IgD-negative memory B cell (primary cell): ENCODE results near the gene PHTF2. TPM values are rescaled to one million over a fixed set of nuclear protein-coding genes. Genes with fewer than 3 reads are reported as not detected.

ENCODE experiments used
- H3K27ac Mint-ChIP-seq, 3 donors: one replicate each; pipeline ENCODE4 v1.8.0; 2020 to 2022; ENCODE audit warnings: mild to moderate bottlenecking in 3 of 3, mixed read lengths in 3 of 3, moderate library complexity in 1 of 3
- H3K27me3 Mint-ChIP-seq: one replicate; pipeline ENCODE4 v1.8.0; 2021; ENCODE audit warnings: mixed read lengths
- H3K36me3 Mint-ChIP-seq: one replicate; pipeline ENCODE4 v1.8.0; 2020; ENCODE audit warnings: mild to moderate bottlenecking, mixed read lengths
- H3K4me1 Mint-ChIP-seq, 3 donors: one replicate each; pipeline ENCODE4 v1.8.0; 2020 to 2022; ENCODE audit warnings: mixed read lengths in 3 of 3, mild to moderate bottlenecking in 1 of 3
- H3K4me3 Mint-ChIP-seq, 4 donors: one replicate each; pipeline ENCODE4 v1.8.0; 2020 to 2022; ENCODE audit warnings: mild to moderate bottlenecking in 4 of 4, mixed read lengths in 4 of 4, moderate library complexity in 3 of 4
- H3K9me3 Mint-ChIP-seq, 3 donors: one replicate each; pipeline ENCODE4 v1.8.0; 2020 to 2021; ENCODE audit warnings: mixed read lengths in 3 of 3, mild to moderate bottlenecking in 1 of 3
- polyA plus RNA-seq: library from polyadenylated mRNA; unstranded; fragments of 300-500 nt; fragmentation: Illumina TruSeq; gene quantifications from one replicate; pipeline ENCODE4 v1.2.3, GENCODE V29; 2021

Gene PHTF2
- polyA plus RNA-seq, 1 donor from 2014 or later = 23.3 TPM

- H3K4me3 Mint-ChIP-seq = no peak overlapping the region
- H3K4me1 Mint-ChIP-seq = peaks cover 15 to 28% (median 17%) of the 10 kb centered on the region in 3 donors
- H3K9me3 Mint-ChIP-seq = no peaks in the 10 kb centered on the region
- peaks cover 1% of the 10 kb centered on the region for H3K36me3 Mint-ChIP-seq
- H3K27ac Mint-ChIP-seq = no peak overlapping the region
- H3K27me3 Mint-ChIP-seq = no peaks in the 10 kb centered on the region
Measured at GRCh38 chr7:77893813-77894212, 95.2 kb downstream of the PHTF2 start.

DNA sequence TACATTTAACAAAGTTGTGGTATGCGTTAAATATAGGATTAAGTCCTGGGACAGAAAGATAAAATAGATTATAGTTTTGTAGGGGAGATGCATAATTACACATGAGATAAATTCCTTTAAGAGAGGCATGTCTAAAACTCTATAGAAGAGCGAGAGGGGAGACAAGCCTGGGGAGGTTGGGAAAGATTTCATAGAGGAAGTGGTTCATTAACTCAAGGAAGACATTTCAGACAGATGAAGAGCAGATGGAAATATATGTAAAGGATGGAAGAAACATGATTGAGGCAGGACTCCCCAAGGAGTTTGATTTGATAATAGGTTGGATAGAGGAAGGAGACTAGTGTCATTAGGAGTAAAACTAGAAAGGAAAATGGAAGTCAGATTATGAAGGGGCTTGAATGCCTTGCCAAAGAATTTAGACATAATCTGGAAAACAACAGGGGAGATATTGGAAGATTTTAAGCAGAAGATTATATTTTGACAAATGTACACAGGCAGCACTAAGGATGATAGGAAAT is 96.1 kb downstream of the PHTF2 start:
- Mint-ChIP-seq H3K4me3 (no peak overlapping the region), H3K4me1 (peaks cover 14 to 29% (median 16%) of the 10 kb centered on the region in 3 donors), H3K36me3 (peaks cover 3% of the 10 kb centered on the region), H3K9me3 (no peaks in the 10 kb centered on the region), H3K27me3 (no peaks in the 10 kb centered on the region), H3K27ac (no peak overlapping the region)

- no peaks in the 10 kb centered on the region for H3K9me3 Mint-ChIP-seq
- no peak overlapping the region for H3K4me3 Mint-ChIP-seq
- H3K36me3 Mint-ChIP-seq = peaks cover 3% of the 10 kb centered on the region
- peaks cover 12 to 31% (median 15%) of the 10 kb centered on the region in 3 donors for H3K4me1 Mint-ChIP-seq
- no peak overlapping the region for H3K27ac Mint-ChIP-seq
- H3K27me3 Mint-ChIP-seq = no peaks in the 10 kb centered on the region
Measured at GRCh38 chr7:77895905-77896304, 97.3 kb downstream of the PHTF2 start.

DNA sequence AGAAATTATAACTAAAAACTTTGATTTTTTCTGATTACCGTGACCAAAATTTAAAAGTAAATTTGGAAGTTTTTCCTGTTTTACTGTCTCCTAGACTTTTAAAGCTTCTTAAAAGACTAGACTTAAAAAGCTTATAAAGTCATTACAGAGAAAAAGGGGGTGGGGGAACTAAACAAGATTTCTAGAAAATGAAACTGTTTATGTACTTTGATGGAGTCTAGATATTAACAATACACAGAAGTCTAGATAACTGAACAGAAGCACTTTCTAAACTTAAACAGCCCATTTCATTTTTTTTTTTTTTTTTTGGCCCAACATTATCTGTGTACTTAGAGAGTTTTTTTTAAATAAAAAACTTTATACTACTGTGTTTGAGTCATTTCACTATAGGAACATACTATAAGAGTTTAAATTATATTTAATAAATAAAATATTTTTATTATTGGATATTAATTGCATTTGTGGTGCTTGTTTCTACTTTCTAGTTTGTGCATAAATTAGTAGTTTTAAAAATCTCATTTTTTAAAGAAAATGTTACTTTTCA is 98.5 kb downstream of the PHTF2 start:
- Mint-ChIP-seq H3K27ac (no peak overlapping the region), H3K4me3 (no peak overlapping the region), H3K9me3 (no peaks in the 10 kb centered on the region), H3K4me1 (peaks cover 7 to 22% (median 9%) of the 10 kb centered on the region in 3 donors), H3K27me3 (no peaks in the 10 kb centered on the region), H3K36me3 (peaks cover 2% of the 10 kb centered on the region)

DNA sequence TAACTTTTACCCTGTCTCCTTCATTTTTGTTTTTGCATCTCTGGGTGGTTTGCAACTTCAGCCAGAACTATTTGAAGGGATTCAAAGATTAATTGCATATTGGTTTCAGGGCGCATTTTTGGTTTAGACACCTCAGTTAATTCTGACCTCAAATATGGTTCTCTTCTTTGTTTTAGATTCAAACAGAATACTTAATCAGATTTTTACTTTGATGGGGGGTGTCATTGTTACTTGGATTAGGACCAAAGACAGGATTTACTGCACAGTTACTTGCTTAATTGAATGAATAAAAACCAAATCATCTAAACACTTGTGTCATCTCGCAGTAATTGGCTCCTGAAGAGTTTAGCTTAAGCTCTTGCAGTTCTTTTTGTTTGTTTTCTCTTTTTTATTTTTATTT is 100.9 kb downstream of the PHTF2 start:
- no peaks in the 10 kb centered on the region for H3K27me3 Mint-ChIP-seq
- no peak overlapping the region for H3K4me3 Mint-ChIP-seq
- peaks cover 2% of the 10 kb centered on the region for H3K36me3 Mint-ChIP-seq
- no peaks in the 10 kb centered on the region for H3K9me3 Mint-ChIP-seq
- H3K27ac Mint-ChIP-seq = peak overlapping the region in 1 of 3 donors; percentile 39
- peaks cover 8 to 25% (median 14%) of the 10 kb centered on the region in 3 donors for H3K4me1 Mint-ChIP-seq

DNA sequence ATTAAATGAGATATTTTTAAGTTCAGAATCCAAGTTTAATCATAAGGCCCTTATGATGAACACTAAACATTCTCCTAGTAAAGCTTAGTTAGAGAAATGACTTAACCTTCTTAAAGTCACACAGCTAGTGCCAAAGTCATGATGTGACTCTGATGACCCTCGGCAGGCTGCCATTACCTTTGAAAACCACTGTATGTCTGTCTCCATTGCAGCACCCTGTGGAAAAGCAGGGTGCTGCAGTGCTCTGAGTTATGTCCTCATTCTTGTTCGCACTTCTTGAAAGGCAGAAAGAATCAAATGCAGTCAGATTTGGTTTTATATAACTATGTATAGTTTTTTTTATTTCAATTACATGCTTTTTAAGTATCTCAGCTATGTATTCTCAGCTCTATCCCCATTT is 105.0 kb downstream of the PHTF2 start:
- Mint-ChIP-seq H3K4me3 (no peak overlapping the region), H3K27me3 (no peaks in the 10 kb centered on the region), H3K4me1 (peaks cover 32 to 55% (median 32%) of the 10 kb centered on the region in 3 donors), H3K27ac (peak overlapping the region; percentile 7 to 89 (median 87)), H3K9me3 (no peaks in the 10 kb centered on the region), H3K36me3 (peaks cover 2% of the 10 kb centered on the region)

DNA sequence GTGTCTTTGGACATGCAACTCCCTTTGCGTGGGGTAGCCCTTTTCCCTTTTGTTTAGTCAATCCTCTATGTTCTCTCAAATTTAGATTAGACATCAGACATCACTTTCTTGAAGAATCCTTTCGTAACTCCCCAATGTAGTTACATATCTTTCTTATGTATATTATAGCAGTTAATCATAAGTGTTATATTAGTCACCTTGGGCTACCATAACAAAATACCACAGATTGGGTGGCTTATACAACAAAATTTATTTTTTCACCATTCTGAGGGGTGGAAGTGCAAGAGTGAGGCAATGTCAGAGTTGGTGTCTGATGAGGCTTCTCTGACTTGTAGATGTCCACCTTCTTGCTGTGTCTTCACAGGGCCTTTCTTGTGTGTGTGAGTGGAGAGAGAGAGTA is 105.7 kb downstream of the PHTF2 start:
- Mint-ChIP-seq H3K36me3 (peaks cover 2% of the 10 kb centered on the region), H3K27ac (peak overlapping the region; percentile 66 to 89 (median 87)), H3K4me3 (no peak overlapping the region), H3K4me1 (peaks cover 32 to 53% (median 32%) of the 10 kb centered on the region in 3 donors), H3K9me3 (no peaks in the 10 kb centered on the region), H3K27me3 (no peaks in the 10 kb centered on the region)

DNA sequence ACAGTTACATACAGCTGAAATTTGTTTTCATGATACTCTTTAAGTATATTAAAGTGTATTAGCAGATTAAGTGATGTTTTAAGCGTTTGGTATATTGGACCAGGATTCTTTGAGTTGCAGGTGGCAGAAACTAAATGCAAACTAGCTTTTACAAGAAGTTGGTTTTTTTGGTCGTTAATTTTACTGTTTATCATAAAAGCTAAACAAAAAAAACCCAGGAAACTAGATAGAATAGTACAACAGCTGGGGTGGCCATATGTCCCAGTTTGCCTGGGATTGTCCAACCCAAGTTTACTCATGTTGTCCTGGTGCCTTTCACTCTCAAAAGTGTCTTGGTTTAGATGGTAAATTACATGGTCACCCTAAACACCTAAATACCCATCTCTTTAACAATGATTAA is 108.7 kb downstream of the PHTF2 start:
- peaks cover 31 to 55% (median 33%) of the 10 kb centered on the region in 3 donors for H3K4me1 Mint-ChIP-seq
- H3K27ac Mint-ChIP-seq = peak overlapping the region; percentile 54 to 89 (median 73)
- no peaks in the 10 kb centered on the region for H3K9me3 Mint-ChIP-seq
- peak overlapping the region in 3 of 4 donors; percentile 63 to 78 (median 74) for H3K4me3 Mint-ChIP-seq
- H3K36me3 Mint-ChIP-seq = no peaks in the 10 kb centered on the region
- no peaks in the 10 kb centered on the region for H3K27me3 Mint-ChIP-seq

- Mint-ChIP-seq H3K4me1 (peaks cover 25 to 49% (median 28%) of the 10 kb centered on the region in 3 donors), H3K4me3 (no peak overlapping the region), H3K27ac (peak overlapping the region in 2 of 3 donors; percentile 19 to 56)
Measured at GRCh38 chr7:77908664-77909063, 110.1 kb downstream of the PHTF2 start.

DNA sequence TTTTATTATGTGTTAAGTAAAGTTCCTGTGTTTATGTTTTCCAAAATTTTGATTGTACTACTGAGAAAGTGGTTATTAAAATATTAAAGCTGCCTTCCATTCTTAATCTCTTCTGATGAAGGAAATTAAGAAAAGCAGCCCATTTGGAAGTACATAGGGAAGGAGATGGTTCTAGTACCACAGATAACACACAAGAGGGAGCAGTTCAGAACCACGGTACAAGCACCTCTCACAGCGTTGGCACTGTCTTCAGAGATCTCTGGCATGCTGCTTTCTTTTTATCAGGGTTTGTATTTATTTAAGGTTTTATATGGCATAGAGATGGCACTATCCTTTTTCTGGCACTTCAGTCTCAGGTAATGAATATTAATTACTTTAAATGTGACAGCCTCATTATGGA is 111.6 kb downstream of the PHTF2 start:
- no peak overlapping the region for H3K27ac Mint-ChIP-seq

More at GRCh38 chr7:77908664-77909063, 110.1 kb downstream of the PHTF2 start:
- Mint-ChIP-seq H3K9me3 (no peaks in the 10 kb centered on the region), H3K27me3 (no peaks in the 10 kb centered on the region), H3K36me3 (no peaks in the 10 kb centered on the region)

GRCh38 chr7:77912293-77912692 is 113.7 kb downstream of the PHTF2 start:
- no peaks in the 10 kb centered on the region for H3K27me3 Mint-ChIP-seq
- H3K9me3 Mint-ChIP-seq = no peaks in the 10 kb centered on the region
- H3K4me3 Mint-ChIP-seq = no peak overlapping the region
- H3K27ac Mint-ChIP-seq = peak overlapping the region in 1 of 3 donors; percentile 53
- H3K4me1 Mint-ChIP-seq = peaks cover 9 to 27% (median 9%) of the 10 kb centered on the region in 3 donors
- peaks cover 1% of the 10 kb centered on the region for H3K36me3 Mint-ChIP-seq

More for the DNA sequence above, 111.6 kb downstream of the PHTF2 start:
- Mint-ChIP-seq H3K4me1 (peaks cover 24 to 42% (median 24%) of the 10 kb centered on the region in 3 donors), H3K9me3 (no peaks in the 10 kb centered on the region), H3K27me3 (no peaks in the 10 kb centered on the region), H3K36me3 (no peaks in the 10 kb centered on the region), H3K4me3 (no peak overlapping the region)

GRCh38 chr7:77913977-77914607 is 115.5 kb downstream of the PHTF2 start:
- Mint-ChIP-seq H3K9me3 (no peaks in the 10 kb centered on the region), H3K36me3 (peaks cover 1% of the 10 kb centered on the region), H3K27ac (no peak overlapping the region), H3K4me3 (no peak overlapping the region), H3K27me3 (no peaks in the 10 kb centered on the region), H3K4me1 (peaks cover 5 to 23% (median 19%) of the 10 kb centered on the region in 3 donors)

GRCh38 chr7:77917500-77918262 is 119.1 kb downstream of the PHTF2 start:
- H3K4me1 Mint-ChIP-seq = peaks cover 5 to 17% (median 11%) of the 10 kb centered on the region in 3 donors
- peak overlapping the region in 1 of 3 donors; percentile 3 for H3K27ac Mint-ChIP-seq
- H3K27me3 Mint-ChIP-seq = no peaks in the 10 kb centered on the region
- peaks cover 4% of the 10 kb centered on the region for H3K36me3 Mint-ChIP-seq
- H3K4me3 Mint-ChIP-seq = no peak overlapping the region
- H3K9me3 Mint-ChIP-seq = no peaks in the 10 kb centered on the region

DNA sequence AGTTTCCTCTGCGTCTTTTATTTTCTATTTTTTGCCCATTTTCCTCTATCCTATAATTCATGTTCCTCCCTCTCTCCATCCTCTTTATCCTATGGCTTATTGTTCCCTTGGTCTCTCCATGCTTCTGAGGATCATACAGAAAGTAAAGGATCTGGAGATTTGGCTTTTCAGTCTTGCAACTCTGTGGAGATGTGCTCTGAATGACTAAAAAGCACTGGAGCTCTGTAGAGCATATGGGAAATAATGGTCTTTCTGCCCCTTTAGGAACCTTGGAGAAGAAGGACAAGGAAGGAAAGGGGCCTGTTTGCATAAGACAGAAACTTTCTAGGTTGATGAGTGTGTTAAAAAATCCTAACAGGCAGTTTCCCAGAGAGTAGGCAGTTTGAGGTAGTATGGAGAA is 120.1 kb downstream of the PHTF2 start:
- Mint-ChIP-seq H3K9me3 (no peaks in the 10 kb centered on the region), H3K27ac (peak overlapping the region in 1 of 3 donors; percentile 79), H3K4me1 (peaks cover 5 to 17% (median 11%) of the 10 kb centered on the region in 3 donors), H3K27me3 (no peaks in the 10 kb centered on the region), H3K36me3 (peaks cover 4% of the 10 kb centered on the region), H3K4me3 (no peak overlapping the region)

- H3K27me3 Mint-ChIP-seq = no peaks in the 10 kb centered on the region
- no peak overlapping the region for H3K4me3 Mint-ChIP-seq
- H3K27ac Mint-ChIP-seq = peak overlapping the region in 1 of 3 donors; percentile 10
- peaks cover 5% of the 10 kb centered on the region for H3K36me3 Mint-ChIP-seq
- no peaks in the 10 kb centered on the region for H3K9me3 Mint-ChIP-seq
- H3K4me1 Mint-ChIP-seq = peaks cover under 1 to 5% (median 4%) of the 10 kb centered on the region in 3 donors
Measured at GRCh38 chr7:77923419-77923818, 124.8 kb downstream of the PHTF2 start.
